NT2/D1 (cell line): ENCODE measurements around the gene ADAMTS2.

Experiments
- DNase-seq: peaks from one replicate; pipeline ENCODE4 v3.0.0-alpha.2; 2011; ENCODE audit warnings: low read depth, low spot score
- H3K27me3 ChIP-seq: 2 replicates; pipeline ENCODE4 v1.6.0; 2011; ENCODE audit warnings: mild to moderate bottlenecking; ENCODE audit not compliant: insufficient read length, insufficient read depth
- H3K36me3 ChIP-seq: 2 replicates; pipeline ENCODE4 v1.6.1; 2011; ENCODE audit warnings: mild to moderate bottlenecking, low read length, mixed read lengths; ENCODE audit not compliant: insufficient read depth, insufficient read length
- H3K4me1 ChIP-seq: 2 replicates; pipeline ENCODE4 v1.5.1; 2011; ENCODE audit not compliant: insufficient read depth, insufficient read length
- H3K4me3 ChIP-seq: 2 replicates; pipeline ENCODE4 v1.5.1; 2011; ENCODE audit warnings: low read depth; ENCODE audit not compliant: insufficient read length
- H3K9ac ChIP-seq: 2 replicates; pipeline ENCODE4 v1.6.0; 2011; ENCODE audit warnings: low read depth; ENCODE audit not compliant: insufficient read length
- H3K9me3 ChIP-seq: 2 replicates; pipeline ENCODE4 v1.5.1; 2011; ENCODE audit warnings: mild to moderate bottlenecking, low read length; ENCODE audit not compliant: insufficient read depth
- SUZ12 ChIP-seq: IDR thresholded peaks from 2 replicates; pipeline ENCODE4 v1.6.1; 2011; ENCODE audit not compliant: insufficient read length, insufficient read depth; ENCODE audit errors: extremely low read depth
- YY1 ChIP-seq: IDR thresholded peaks from 2 replicates; pipeline ENCODE4 v1.6.1; 2011; ENCODE audit not compliant: insufficient read length, insufficient read depth
- ZNF274 ChIP-seq: IDR thresholded peaks from 2 replicates; pipeline ENCODE4 v1.6.1; 2011; ENCODE audit warnings: mild to moderate bottlenecking, low read depth, low read length

The ADAMTS2 gene

DNA sequence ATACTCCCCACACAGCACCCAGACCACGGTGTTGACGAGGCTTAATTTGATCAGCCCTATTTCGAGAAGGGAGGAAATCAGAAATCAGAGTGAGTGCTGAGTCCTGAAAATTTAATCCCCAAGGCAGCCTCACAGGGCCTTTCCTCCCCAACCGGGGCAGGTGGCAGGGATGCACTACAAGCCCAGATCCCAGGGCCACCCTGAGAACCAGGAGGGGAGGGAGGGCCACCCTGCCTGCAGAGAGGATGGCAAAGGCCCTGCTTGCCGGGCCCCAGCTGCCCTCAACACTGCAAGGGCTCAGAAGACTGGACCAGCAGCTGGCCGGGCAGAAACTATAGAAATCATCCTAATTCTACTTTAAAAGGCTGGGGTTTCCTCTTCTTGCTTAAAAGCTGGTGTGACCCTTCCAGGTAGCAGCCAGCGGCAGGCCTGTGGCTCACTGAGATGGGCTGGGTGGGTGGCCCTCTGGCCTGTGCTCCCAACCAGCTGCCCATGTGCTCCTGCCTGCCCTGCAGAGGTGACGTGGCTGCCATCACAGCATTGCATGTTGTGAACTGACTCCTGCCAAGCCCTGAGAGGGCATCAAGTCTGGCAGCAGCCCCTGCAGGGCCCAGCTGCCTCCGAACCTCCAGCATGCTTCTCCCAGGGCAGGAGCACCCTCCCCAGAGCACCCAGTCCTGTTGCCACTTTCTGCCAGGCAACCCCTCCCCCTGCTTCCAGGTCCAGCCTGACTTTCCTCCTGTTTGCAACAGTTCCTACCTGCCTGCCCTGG, 122.8 kb downstream of the ADAMTS2 start:
- Histone ChIP-seq H3K27me3 (no peaks in the 10 kb centered on the region), H3K9me3 (peaks cover 17% of the 10 kb centered on the region; the same call in 1 of the 2 replicates), H3K9ac (no peak overlapping the region), H3K4me3 (no peak overlapping the region), H3K4me1 (peaks cover 7% of the 10 kb centered on the region), H3K36me3 (no peaks in the 10 kb centered on the region)
- TF ChIP-seq YY1: no peak
- TF ChIP-seq ZNF274: no peak
- TF ChIP-seq SUZ12: no peak
- DNase-seq: no peak

DNA sequence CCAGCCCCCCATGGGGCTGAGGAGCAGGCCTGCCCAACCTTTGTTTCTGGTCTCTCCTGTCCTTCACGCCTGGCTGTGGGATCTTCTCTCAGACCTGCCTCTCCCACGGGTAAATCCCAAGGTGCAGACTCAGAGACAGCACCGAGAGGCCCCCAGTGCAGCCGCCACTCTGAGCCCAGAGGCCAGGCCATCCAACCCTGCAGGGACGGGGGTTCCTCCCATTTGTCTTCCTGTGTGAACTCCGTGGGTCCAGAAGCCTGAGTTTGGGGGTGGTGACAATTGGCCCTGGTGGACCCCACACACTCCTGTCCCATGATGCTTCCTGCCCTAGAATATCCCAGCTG, 123.4 kb downstream of the ADAMTS2 start:
- Histone ChIP-seq H3K36me3 (no peaks in the 10 kb centered on the region), H3K9ac (no peak overlapping the region), H3K9me3 (peaks cover 17% of the 10 kb centered on the region; the same call in 1 of the 2 replicates), H3K27me3 (no peaks in the 10 kb centered on the region), H3K4me3 (no peak overlapping the region), H3K4me1 (peaks cover 6% of the 10 kb centered on the region)
- DNase-seq: no peak
- TF ChIP-seq ZNF274 (no peak), YY1 (no peak), SUZ12 (no peak)

DNA sequence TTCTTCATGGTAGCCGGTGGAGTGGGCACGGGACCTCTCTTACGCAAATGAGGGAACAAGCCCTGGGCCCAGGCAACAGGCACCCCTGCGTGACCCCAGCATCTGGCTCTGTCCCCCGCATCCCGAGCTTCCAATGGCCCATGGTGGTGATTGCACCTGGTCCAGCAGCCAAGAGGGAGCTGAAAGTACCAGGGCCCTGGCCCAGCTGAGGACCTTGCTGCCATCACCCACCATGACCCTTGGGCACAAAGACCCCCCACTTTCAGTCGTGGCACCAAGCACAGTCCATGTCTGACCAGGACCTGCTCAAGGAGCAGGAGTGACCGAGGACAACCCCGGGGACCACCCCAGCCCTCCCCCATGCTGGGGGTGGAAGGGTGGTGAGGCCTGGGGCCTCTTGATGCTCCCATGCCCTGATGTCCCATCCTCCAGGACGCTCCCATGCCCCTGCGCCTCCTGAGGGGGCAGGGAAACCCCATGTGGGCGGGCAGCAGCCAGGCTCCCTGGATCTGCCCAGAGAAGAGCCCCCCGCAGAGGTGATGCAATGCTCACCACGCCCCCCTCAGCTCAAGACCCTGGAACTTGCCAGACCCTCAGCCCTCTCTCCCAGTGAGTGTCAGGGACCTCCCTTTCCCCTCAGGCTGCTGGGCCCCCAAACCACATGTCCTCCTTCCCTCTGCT, 123.9 kb downstream of the ADAMTS2 start:
- Histone ChIP-seq H3K27me3 (no peaks in the 10 kb centered on the region), H3K9ac (no peak overlapping the region), H3K4me3 (no peak overlapping the region), H3K4me1 (peaks cover 8% of the 10 kb centered on the region), H3K36me3 (no peaks in the 10 kb centered on the region), H3K9me3 (peaks cover 17% of the 10 kb centered on the region; the same call in 1 of the 2 replicates)
- DNase-seq: no peak
- TF ChIP-seq ZNF274 (no peak), YY1 (no peak), SUZ12 (no peak)

DNA sequence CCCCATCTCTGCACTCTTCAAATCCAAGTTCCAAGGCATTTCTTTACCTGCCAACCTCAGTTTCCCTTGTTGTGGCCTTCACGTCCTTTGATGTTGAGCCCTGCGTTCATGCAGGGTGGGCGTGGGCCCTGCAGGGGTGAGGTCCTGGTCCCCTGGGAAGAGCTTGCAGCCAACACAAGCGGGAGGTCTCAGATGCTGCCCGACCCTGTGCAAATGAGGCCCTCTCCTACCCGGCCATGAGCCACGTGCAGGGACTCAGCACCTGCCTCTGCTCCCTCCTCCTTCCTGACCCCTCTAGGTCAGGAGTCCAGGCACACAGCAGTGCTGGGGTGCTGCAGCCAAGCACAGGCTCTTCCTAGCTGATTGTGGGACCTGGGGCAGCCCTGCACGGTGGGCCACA, 124.5 kb downstream of the ADAMTS2 start:
- Histone ChIP-seq H3K4me1 (peaks cover 8% of the 10 kb centered on the region), H3K9me3 (peaks cover 17% of the 10 kb centered on the region; the same call in 1 of the 2 replicates)

DNA sequence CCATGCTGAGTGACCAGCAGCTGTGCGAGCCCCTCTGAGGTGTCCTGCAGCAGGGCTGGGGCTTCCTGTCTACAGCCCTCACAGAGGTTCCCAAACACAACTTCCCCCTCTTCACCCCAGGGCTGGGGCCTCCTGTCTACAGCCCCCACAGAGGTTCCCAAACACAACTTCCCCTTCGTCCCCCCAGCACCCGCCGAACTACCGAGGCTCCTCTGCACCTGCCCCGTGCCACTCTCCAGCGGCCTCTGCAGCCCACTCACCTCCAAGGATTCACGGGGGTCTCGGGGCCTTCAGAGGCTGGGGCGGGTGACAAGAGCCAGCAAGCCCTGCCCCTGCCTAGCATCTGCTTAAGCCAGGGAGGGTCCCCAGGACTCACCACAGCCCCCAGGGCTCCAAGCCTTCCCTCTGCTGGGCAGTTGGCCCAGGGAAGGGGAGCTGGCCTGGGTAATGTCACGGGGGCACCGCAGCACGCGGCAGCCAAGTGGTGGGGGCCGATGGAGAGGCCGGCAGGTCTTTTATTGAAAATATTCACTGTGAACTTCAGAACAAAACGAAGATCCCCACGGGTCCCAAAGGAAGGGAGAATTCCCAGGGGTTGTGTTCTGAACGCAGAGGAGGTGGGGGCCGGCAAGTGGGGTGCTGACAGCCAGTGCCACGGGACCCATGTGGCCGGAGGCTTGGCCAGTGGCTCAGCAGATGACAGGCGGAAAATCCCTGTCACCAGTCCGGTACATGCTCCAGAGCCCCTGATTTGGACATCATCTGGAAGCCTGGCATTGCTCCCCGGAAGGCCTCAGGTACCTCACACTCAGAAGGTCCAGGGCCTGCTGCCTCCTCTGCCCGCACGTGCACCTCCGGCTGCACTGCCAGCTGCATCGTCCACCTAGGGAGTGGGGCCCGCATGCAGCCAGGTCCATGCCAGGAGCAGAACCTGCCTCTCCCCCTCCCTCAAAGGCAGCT, 125.3 kb downstream of the ADAMTS2 start:
- H3K9ac ChIP-seq: no peak overlapping the region
- peaks cover 8% of the 10 kb centered on the region for H3K4me1 ChIP-seq
- no peak for TF ChIP-seq YY1
- TF ChIP-seq SUZ12: no peak
- no peak for TF ChIP-seq ZNF274
- DNase-seq: no peak
- H3K36me3 ChIP-seq: no peaks in the 10 kb centered on the region
- H3K27me3 ChIP-seq: no peaks in the 10 kb centered on the region
- H3K4me3 ChIP-seq: no peak overlapping the region
- peaks cover 17% of the 10 kb centered on the region; the same call in 1 of the 2 replicates for H3K9me3 ChIP-seq

More for the DNA sequence above, 124.5 kb downstream of the ADAMTS2 start:
- Histone ChIP-seq H3K27me3 (no peaks in the 10 kb centered on the region), H3K36me3 (no peaks in the 10 kb centered on the region), H3K9ac (no peak overlapping the region), H3K4me3 (no peak overlapping the region)
- no peak for DNase-seq
- TF ChIP-seq YY1: no peak
- TF ChIP-seq SUZ12: no peak
- TF ChIP-seq ZNF274: no peak

DNA sequence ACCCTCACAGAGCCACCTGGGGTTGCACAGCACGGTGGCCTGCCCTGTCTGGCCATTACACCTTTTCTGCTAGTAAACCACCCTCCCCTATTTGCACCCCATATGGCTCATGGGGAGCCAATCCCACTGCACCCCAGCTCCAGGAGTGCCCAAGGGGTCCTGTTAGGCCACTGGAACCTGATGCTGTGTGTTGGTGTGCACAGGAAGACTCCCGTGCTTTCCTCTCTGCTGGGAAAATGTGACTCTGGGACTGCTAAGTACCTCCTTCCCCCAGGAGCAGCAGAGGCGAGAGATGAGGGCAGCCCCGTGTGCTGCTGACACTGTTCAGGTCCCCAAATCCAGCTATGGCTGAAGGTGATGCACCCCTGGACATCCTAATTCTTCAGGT, 126.3 kb downstream of the ADAMTS2 start:
- H3K9me3 ChIP-seq: peaks cover 7% of the 10 kb centered on the region; the same call in 1 of the 2 replicates
- no peaks in the 10 kb centered on the region for H3K36me3 ChIP-seq
- no peak overlapping the region for H3K9ac ChIP-seq
- no peaks in the 10 kb centered on the region for H3K27me3 ChIP-seq
- TF ChIP-seq ZNF274 (no peak), YY1 (no peak), SUZ12 (no peak)
- no peak for DNase-seq
- peaks cover 8% of the 10 kb centered on the region for H3K4me1 ChIP-seq
- H3K4me3 ChIP-seq: no peak overlapping the region
